Activated T-cell treated with anti-CD3 and anti-CD28 coated beads, Interleukin-2, amount 50 U/mL, for 48 hours (primary cell): ENCODE data around the gene CLINT1.

Experiments used
- DNase-seq, 2 experiments: peaks; one replicate each; pipeline ENCODE4 v3.0.0-alpha.2; 2020

CLINT1 gene

DNA sequence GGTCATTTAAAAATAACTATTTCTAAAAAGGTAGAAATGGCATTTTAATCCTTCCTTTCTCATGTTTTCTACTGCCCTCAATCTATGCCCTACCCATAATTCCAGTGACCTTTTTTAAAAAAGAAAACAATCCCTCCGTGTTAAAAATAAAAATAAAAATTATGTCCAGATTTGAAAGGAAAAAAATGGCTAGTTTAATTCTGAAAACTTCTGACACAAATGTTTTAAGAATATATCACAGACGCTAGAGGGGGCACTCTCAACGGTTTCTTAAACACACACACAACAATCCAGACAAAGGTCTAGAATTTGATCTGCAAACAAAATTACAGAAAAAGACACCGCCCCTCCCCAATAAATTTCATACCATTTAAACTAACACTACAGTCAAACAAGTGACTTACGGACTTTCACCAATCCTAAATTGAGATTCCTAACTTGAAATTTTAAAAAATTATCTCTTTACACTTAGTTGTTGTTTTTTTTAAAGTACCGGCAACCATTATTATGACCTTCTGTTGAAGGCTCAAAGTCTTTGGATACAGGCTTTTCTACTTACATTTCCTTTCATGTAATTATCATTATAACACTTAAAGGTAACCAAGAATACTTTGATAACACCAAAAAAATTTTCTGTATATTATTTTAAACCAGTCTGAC, 38.2 kb downstream of the CLINT1 start:
- DNase-seq = no peak

DNA sequence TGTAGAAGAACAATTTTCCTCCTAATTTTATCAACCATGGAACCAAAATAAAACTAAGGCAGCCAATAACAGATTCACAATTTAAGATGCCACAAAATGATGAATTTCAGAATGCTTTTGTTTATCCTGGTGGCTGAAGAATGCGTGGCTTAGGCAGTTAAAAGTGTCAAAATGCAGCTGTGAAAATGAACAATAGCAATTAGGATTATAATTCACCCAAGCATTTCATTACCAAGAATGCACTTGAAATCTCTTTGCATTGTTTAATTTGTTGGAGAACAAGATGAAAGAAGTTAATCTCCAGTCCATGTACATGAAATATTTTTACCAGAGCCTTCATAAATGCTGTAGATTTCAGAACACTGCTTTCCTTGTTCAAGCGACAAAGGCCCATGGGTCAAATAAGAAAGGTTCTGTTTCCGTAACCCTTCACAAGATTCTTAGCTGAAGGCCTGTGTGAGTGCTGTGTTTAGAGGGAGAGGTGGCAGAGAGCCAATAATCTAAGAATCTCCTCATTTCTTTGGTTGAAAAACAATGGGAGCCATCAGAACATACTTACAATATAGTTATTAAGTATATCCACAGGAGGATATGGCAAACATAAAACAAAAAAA, 39.3 kb downstream of the CLINT1 start:
- DNase-seq = no peak

DNA sequence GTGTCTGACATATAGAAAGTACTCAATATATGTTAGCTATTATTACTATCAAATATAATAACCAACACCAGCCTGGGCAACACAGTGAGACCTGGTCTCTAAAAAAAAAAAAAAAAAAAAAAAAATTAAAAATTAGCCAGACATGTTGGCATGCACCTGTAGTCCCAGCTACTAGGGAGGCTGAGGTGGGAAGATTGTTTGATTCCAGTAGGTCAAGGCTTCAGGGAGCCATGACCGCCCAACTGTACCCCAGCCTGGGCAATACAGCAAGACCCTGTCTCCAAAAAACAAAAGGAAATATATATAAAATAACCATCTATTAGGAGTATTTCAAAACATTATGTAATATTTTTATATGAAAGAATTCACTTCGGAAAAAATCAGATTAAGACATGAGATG, 40.6 kb downstream of the CLINT1 start:
- DNase-seq = no peak

DNA sequence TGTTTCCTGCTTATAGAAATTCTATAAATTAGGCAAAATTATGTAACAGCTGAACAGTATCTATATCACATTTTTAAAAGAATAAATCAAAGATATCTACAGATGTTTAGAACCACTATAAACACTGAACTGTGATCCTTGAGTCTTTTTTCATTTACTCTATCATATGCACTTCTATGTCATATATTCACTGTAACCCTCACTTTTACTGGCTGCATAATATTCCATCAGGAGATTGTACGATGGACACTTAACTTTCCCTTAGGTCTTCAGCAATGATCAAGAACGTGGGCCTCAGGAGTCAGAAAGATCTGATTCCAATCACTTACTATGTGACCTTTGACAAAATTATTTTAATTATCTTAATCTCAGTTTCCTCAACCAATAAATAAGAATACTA, 41.0 kb downstream of the CLINT1 start:
- no peak for DNase-seq

GRCh38 chr5:157817387-157817702, 41.6 kb downstream of the CLINT1 start:
- no peak for DNase-seq

DNA sequence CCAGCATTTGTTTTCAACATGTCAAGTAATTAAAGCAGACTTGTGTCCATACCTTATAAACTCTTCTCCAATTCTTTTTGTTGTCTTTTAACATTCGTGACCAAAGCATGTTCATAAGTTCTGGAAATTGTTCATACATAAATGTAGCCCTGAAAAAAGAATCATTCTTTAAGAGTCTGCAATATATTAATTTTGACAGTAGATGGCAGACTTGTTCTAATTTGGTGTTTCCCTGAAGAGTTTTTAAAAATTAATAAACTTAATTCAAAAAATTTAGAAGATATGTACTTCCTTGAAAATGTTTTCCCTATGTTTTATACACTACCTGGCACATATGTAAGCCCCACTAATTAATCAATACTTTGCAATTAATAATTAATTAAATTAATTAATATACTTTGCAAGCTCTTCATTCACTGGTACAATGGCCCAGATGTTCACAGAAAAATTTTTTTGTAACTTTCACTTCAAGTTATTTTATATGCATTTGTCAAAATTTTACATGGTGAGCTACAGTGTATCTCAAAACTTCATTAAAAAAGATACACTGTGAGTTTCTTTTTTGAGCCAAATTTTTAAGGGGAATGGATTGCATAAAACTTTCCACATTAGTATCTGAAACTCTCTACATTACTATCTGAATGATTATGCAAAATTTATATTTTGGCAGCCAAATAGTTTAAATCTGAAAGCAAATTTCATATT, 42.1 kb downstream of the CLINT1 start:
- no peak for DNase-seq

GRCh38 chr5:157812086-157812485, 46.9 kb downstream of the CLINT1 start:
- DNase-seq = no peak

DNA sequence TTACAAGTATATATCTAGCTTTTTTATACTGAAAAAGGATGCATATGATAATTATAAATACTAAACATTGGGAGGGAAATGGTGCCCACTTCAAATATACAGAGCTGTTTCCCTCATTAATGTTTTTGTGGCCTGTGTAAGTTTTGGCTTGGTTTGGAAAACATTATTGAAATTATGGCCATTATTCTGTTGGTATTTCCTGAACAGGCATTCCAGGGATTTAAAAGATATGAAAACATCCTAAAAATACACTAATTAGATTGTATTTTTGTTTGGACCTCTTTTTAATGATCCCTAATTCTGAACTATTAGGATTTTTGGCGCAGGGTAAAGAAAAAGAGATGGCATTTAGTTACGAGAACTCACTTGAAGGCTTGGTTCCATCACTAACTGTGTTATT, 50.9 kb downstream of the CLINT1 start:
- DNase-seq = no peak

GRCh38 chr5:157802736-157803135, 56.2 kb downstream of the CLINT1 start:
- DNase-seq = no peak

DNA sequence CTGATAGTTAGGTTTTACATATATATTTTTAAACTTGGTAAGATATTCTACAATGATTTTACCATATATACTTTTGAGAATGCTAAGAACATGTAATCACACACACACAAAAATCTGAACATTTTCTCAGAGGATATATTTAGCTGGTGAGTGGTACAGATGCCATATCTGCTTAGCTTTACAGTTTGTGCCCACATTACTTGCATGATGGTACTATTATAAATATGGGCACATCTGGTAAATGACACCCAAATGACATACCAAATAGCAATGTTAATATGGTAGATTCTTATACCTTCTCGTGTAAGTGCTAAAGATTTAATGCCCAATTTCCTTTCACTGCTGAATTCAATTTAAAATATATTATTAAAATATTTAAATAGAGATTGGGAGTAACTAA, 58.8 kb downstream of the CLINT1 start:
- no peak for DNase-seq

DNA sequence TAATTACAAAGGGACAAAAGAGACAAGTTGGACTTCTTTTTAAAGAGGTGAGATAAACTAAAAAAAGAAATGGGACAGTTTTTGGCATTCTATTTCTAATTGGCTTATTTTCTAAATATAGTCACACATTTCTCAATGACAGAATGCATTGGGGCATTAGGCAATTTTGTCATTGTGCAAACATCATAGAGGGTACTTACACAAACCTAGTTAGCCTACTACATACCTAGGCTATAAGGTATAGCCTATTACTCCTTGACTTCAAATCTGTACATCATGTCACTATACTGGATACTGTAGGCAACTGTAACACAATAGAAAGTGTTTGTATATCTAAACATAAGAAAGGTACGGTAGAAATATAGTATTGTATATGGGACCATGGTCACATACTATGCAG, 59.4 kb downstream of the CLINT1 start:
- no peak for DNase-seq

- no peak for DNase-seq
These were observed 65.6 kb downstream of the CLINT1 start for GRCh38 chr5:157793301-157793700.

DNA sequence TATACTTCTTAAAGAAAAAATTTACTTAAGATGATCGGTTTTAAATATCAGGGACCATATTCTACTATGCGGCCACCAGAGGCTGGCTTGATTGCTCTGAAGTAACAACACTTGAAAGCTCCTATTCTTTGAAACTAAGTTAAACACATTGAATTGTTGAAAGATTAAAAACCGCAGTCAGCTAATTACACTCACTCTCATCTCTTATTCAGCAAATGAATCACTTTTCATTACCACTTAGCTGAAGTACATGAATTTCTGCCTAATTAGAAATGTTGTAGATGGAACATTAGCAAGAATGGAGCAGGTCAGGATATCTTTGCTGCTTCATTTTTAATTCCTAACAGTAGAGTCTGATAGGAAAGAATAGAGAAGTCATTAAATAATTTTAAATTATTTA, 73.1 kb downstream of the CLINT1 start:
- no peak for DNase-seq

DNA sequence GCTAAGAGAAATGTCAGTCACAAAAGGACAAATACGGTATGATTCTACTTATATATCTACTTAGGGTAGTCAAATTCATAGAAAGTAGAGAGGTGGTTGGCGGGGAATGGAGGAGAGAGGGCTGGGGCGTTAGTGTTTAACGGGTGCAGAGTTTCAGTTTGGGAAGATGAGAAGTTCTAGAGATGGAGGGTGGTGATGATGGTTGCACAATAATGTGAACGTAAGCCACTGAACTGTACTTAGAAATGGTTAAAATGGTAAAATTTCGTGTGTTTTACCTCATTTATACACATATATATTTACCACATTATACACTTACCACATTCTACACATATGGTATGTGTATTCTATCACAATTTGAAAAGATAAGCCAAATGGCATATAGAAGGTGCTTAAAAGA, 79.7 kb downstream of the CLINT1 start:
- no peak for DNase-seq

DNA sequence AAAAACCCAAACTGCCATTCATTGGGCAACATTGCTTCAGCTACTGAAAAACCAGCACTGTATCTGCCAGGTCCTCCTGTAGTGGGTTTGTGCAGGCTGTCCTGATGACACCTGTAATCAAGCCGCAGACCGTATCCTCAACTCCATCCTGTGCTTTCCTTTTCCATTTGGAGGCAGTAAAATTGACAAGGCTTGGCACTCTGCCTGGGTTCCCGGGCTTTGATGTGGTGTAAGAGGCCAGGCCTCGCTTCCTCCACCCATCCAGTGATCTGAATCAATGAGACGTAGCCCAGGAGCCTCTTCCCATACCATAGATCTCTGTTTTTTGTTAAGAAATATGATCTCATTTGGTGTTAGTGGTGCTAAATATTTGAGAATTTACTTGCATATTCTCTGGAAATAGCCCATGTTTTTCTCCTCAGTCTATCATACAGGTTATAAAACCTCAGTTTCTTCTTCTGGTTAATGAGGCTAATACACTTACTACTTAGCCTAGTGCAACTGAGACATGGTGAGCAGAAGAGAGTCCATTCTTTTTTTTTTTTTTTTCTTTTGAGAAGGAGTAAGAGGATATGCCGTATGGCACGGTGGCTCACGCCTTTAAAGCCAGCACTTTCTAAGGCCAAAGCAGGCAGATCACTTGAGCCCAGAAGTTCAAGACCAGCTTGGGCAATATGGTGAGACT, 80.7 kb downstream of the CLINT1 start:
- no peak for DNase-seq

DNA sequence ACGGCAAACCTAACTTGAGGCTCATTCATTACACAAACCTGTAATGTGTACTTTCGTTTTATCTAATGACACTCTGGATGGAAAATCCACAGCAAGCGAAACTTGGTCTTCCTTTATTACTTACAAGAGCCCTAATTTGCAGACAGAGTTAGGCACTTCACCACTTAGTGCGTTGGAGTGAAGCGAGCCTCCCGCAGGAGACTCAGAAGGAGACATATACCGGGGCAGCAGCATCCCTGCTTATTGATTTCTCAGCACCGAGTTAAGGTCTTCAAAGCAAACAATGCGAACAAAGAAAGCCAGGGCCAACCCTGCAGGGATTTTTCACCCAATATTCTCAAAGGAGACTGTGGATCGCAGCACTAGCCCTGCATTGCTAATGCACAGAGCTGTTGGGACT, 86.8 kb downstream of the CLINT1 start:
- peak in 1 of 2 experiments; percentile 27 for DNase-seq

- no peak for DNase-seq
These were observed 88.3 kb downstream of the CLINT1 start for GRCh38 chr5:157770665-157771064.

- no peak for DNase-seq
These were observed 91.3 kb downstream of the CLINT1 start for GRCh38 chr5:157767689-157768088.

DNA sequence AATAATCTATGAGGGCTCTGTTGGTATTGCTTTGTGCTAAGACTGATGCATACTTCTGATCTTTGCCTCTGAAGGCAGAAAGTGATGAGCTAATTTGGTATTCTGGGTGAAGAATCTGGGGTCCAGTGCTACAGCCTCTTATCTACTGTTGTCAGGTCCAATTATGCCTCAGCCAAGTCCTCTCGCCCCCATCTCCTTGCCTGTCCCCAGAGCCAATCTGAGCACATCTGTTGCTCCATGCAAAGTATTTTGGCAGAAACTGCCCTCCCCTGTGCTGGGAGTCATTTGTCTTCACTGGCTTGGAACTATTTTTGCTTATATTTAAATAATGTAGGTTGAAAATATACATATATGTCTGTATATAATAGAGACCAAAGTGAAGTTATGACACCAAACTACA, 92.0 kb downstream of the CLINT1 start:
- DNase-seq = no peak

- DNase-seq = no peak
These were observed 92.5 kb downstream of the CLINT1 start for GRCh38 chr5:157766442-157766841.

DNA sequence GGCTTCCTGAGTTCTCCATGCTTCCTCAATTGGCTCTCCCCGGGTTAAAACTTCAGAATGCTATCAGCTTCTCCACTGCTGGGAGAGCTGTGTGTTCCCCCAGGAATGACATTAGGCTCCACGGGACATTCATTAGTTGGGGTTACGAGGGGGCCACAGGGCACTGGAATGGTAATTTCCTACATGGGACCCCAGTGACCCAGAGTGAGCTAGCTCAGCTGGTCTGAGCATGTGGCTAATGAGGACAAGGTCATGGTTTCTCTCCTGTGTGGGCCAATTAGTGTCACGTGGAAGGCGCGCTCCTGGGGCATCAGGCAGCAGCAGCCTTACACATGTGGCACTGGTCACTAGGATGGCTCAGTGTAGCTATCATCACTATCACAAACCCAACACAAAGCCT, 94.4 kb downstream of the CLINT1 start:
- no peak for DNase-seq

DNA sequence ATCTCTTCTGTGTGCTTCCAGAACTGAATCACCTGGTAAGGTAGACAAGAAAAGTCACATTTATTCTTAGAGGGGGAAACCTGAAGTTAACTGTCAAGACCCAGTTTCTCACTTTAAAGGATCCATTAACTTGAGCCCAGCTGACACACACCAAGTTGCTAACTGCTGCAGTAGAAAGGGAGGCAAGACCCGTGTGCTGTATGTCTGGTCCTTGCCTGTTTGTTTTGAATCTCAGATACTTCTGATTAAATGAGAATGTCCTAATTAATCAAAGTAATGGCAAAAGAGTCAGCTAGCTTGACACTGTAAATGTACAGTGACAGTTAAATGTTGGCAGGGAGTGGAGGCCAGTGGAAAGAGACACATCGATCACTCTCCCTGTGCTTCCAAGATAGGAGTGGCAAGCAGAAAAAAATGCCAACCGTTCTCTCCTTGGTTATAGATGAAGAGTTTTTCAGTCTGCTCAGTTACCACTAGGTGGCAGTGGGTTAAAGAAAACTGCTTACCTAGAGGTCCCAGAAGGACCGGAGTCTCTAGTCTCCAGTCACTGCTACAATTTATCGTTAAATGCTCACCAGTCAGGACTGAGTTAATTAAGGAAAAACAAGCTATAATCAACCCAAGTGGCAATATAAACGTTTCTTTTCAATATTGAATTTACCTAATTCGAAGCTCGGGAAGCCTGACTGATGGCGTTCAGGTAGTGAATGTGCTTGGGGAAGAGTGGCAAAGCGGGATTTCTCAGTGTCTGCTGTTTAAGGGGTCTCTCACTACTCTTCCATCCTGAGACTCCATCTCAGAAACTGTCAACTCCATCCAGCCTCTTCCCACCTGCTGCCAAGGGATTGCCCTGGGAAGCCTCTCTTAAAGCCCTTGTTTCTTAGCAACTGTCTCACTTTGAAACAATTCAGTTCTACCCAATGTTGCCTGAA, 97.0 kb downstream of the CLINT1 start:
- no peak for DNase-seq

GRCh38 chr5:157758706-157759105, 100.2 kb downstream of the CLINT1 start:
- DNase-seq = no peak
